ENCODE results near the gene C3orf38.

DNA sequence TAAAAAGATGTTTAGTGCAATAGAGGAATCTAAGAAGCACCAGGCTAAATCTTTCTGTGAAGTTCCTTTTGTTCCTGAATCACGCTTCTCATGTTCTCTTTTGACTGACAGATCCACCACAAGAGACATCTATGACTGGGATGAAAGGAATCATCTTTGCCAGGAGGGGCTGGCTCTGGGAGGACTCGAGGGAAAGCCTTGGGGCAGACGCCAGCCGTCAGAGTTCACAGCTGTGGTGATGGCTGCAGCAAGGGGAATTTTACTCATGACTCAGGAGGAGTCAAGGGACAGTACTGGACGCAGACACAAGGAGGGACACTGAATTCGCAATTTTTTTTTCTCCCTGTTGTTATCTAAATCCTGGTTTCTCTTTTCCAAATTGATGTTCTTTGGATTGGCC is 38.7 kb downstream of the C3orf38 start:
- TF ChIP-seq YY1 (IDR thresholded peaks at IDR 0.05; ENCODE audit: insufficient read depth, insufficient read length) (no peak), SUZ12 (IDR thresholded peaks at IDR 0.05; ENCODE audit: extremely low read depth, insufficient read depth, insufficient read length) (no peak)
